Glomerular visceral epithelial cell (primary cell): Measurements from ENCODE around the gene NUCKS1.

ENCODE experiments used
- DNase-seq: peaks from one replicate; pipeline ENCODE4 v3.0.0-alpha.2; 2016; ENCODE audit errors: extremely low spot score

NUCKS1 gene

GRCh38 chr1:205699416-205699815 lies 50.6 kb downstream of the NUCKS1 start:
- DNase-seq: no peak

- no peak for DNase-seq
These were observed 51.1 kb downstream of the NUCKS1 start for GRCh38 chr1:205698921-205699320.

GRCh38 chr1:205693421-205693991 lies 56.5 kb downstream of the NUCKS1 start:
- no peak for DNase-seq

GRCh38 chr1:205692423-205692822 lies 57.6 kb downstream of the NUCKS1 start:
- no peak for DNase-seq

DNA sequence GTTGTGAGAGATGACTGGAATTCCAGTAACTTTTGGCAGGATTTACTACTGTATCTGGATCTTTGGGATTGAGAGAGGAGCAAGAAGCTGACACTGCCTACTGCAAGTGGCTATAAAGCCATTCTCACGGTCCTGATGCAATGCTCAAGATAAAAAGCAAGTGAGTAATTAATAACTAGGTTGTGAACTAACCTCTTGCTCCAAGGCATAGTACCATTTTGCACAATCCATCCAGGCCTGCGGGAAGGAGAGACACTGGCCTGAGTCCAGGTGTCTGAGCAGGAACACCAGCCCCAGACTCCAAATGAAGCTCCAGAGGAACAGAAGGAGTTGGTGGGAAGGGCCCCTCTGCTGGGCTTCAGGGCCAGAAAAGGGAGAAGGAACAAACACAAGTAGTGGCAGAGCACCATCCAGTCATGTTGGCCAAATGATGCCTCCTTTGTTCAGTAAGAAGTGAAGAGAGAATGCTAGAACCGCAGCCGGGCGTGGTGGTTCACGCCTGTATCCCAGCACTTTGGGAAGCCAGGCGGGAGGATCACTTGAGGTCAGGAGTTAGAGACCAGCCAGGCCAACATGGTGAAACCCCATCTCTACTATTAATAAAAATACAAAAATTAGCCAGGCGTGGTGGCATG lies 59.7 kb downstream of the NUCKS1 start:
- no peak for DNase-seq

DNA sequence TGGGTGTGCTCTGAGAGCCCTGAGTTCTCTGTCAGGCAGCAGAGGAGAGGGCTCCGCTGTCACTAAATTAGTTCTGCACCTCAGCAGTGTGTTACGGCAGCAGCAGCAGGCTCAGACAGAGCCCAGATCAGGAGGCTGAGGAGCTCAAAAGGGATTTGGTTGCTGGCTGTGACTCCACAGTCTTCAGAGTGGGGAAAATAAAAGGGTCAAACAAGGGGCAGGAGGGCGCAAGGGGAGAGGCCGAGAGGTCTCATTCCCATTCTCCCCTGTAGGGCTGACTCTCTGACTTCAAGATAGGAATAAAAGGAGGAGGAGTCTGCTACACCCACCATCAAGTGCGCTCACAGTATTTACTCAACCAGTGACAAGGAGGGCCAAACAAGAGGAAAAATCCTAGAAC lies 60.5 kb downstream of the NUCKS1 start:
- no peak for DNase-seq

DNA sequence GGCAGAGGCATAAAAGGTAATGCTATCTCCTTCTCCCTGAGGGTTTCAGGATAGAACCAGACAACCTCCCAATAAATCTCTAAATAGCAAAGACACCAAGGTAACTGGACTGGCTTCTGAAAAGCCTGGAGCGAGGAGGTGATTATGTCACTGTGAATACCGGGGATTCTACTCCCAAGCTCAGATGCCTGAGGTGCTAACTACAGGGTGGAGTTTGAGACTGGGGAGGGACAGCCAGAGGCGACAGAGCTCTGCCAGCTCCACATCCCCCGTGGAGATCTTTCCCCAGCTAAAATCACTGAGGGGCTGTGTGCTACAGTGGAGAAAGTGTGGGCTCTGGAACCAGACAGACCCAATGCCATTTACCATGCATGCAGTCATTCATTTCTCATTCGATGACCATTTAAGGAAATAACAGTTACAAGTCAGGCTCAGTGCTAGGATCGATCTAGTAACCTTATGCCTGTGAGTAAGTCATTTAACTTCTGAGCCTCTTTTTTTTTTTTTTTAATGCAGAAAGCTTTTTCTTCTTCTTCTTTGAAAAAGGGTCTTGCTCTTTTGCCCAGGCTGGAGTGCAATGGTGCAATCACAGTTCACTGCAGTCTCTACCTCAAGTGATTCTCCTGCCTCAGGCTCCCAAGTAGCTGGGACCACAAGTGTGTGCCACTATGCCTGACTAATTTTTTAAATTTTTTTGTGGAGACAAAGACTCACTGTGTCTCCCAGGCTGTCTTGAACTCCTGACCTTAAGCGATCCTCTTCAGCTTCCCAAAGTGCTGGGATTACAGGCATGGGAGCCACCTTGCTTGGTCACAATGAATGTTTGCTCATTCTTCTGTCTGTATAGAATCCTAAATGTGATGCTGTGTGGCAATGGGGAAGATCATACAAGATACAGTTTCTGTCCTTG lies 61.6 kb downstream of the NUCKS1 start:
- no peak for DNase-seq

- no peak for DNase-seq
These were observed 62.7 kb downstream of the NUCKS1 start for GRCh38 chr1:205687242-205687641.

- DNase-seq: no peak
These were observed 68.6 kb downstream of the NUCKS1 start for GRCh38 chr1:205681364-205681763.

DNA sequence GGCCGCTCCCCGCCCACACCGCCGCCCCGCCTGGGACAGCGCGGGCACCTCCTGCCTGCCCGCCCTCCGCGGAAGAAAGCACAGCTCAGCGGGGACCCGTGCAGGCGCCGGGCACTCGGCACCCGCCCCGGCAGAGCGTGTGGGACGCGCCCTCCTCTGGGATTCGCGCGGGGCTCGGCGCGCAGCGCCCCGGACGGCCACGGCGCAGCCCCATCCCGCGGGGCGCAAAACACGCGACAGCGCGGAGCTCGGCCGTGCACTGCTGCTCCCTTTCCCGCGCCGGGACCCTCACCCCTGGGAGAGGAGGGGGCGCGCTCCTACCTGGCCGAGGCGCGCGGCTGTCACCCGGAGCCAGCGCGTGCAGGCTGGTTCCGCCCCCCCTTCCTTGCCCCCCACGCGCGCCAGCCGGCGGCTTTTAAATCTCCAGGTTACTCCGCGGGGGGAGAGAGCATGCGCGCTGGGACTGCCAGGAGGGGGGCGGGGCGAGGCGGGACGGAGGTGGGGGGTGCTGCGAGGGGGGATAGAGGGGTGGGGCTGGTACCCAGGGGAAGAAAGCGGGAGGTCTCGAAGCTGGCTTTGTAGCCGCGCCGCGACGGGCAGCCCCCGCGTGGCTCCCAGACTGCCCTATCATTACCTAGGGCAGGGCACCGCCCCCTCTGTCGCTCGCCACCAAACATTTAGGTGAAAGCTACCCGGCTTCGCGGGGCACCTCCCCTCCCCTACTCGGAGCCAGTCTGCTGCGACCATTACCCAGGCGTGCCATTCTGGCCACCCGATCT lies 69.7 kb downstream of the NUCKS1 start, which contains the start of gene SLC45A3:
SLC45A3 (minus strand) TSS at position 437 of the 779 bp plus-strand sequence. CDS start 15,853 bp downstream, outside the sequence.
- peak; percentile 45 for DNase-seq

- DNase-seq: no peak
These were observed 71.5 kb downstream of the NUCKS1 start for GRCh38 chr1:205678286-205679111.

DNA sequence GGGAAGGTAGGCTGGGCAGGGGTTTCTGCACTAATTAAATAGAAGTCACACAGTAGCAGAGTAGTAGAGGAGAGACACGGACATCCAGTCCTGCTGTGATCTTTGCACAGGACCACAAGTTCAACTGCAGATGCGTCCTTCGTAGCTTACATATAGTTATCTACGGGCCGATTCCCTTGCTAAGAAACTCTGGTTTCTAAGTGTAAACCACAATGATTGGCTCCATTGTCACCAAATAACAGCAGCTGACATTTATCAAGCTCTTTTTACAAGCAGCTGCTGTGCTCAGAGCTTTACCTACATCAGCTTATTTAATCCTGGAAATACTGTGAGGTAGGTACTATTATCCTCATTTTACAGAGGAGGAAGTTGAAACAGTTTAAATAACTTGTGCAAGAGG lies 72.8 kb downstream of the NUCKS1 start:
- DNase-seq: no peak

DNA sequence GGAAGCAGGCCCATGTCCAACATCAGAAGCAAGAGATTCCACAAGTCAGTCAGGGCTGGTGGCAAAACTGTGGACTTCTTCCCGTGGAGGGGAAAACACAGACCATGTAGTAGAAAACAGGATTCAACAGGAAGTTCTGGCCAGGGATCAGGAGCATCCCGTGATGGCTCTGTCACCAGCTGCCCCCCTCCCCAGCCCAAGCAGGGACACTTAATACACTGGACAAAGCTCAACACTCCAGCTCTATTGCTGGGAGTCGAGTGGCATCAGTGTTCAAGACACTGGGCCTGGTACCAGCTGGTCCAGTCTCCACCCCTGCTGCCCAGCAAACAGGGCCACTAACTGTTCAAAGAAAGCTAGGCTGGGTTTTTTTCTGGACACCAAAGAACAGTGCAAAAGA lies 73.4 kb downstream of the NUCKS1 start:
- no peak for DNase-seq

- DNase-seq: no peak
These were observed 74.0 kb downstream of the NUCKS1 start for GRCh38 chr1:205676002-205676401.

- no peak for DNase-seq
These were observed 74.7 kb downstream of the NUCKS1 start for GRCh38 chr1:205675247-205675646.

GRCh38 chr1:205672970-205673369 lies 77.0 kb downstream of the NUCKS1 start:
- DNase-seq: no peak

GRCh38 chr1:205672395-205672889 lies 77.5 kb downstream of the NUCKS1 start:
- DNase-seq: no peak

GRCh38 chr1:205670611-205671430 lies 79.2 kb downstream of the NUCKS1 start:
- no peak for DNase-seq

DNA sequence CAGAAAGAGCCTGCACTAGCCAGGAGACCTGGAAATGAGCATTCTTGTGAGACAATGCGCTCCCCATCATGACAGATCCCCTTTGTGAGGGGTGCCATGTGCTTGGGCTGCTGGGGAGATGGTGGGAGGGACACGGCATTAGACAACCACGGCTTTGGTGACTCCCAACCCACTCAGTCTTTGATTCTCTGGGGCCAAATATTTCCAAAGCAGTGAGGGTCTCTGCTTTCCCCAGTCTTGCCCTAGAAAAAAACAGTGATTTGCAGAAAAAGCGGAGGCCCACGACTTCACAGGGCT lies 79.9 kb downstream of the NUCKS1 start:
- no peak for DNase-seq
